Astrocyte (in vitro differentiated cells and primary cell): ENCODE data around the gene MYCBPAP. TPM values are rescaled to one million over a fixed set of nuclear protein-coding genes. Genes with fewer than 3 reads are reported as not detected.

Source experiments
- DNase-seq: peaks from one replicate; pipeline ENCODE4 v3.0.0-alpha.2; 2010; ENCODE audit warnings: low read depth
- FAIRE-seq: peaks from 2 replicates; lab custom pipeline; 2011; peaks lifted over from hg19 to GRCh38; lab: Jason Lieb, UNC
- H2AFZ ChIP-seq: 2 replicates; pipeline ENCODE4 v1.6.0; 2012; ENCODE audit warnings: low read depth, low read length, inconsistent platforms
- H3K27ac ChIP-seq: 2 replicates; pipeline ENCODE4 v1.5.1; 2011; ENCODE audit warnings: low read depth, low read length, inconsistent platforms
- H3K27me3 ChIP-seq: 2 replicates; pipeline ENCODE4 v1.6.0; 2011; ENCODE audit warnings: low read length, inconsistent platforms; ENCODE audit not compliant: insufficient read depth
- H3K36me3 ChIP-seq: 2 replicates; pipeline ENCODE4 v1.5.1; 2011; ENCODE audit warnings: low read length, inconsistent platforms; ENCODE audit not compliant: insufficient read depth
- H3K4me1 ChIP-seq: 2 replicates; pipeline ENCODE4 v1.5.1; 2011; ENCODE audit warnings: low read length, inconsistent platforms; ENCODE audit not compliant: insufficient read depth
- H3K4me2 ChIP-seq: 2 replicates; pipeline ENCODE4 v1.6.0; 2012; ENCODE audit warnings: low read length, inconsistent platforms
- H3K4me3 ChIP-seq: 2 replicates; pipeline ENCODE4 v1.5.1; 2011; ENCODE audit warnings: low read depth, mild to moderate bottlenecking, low read length, inconsistent platforms; ENCODE audit not compliant: insufficient read depth
- H3K79me2 ChIP-seq: 2 replicates; pipeline ENCODE4 v1.6.0; 2012; ENCODE audit warnings: mild to moderate bottlenecking, low read length, inconsistent platforms; ENCODE audit not compliant: insufficient read depth
- H3K9ac ChIP-seq: 2 replicates; pipeline ENCODE4 v1.6.0; 2012; ENCODE audit warnings: mild to moderate bottlenecking, low read length, inconsistent platforms
- H3K9me3 ChIP-seq: 2 replicates; pipeline ENCODE4 v1.5.1; 2012; ENCODE audit warnings: low read depth, mild to moderate bottlenecking, low read length, inconsistent platforms; ENCODE audit not compliant: insufficient read depth
- H4K20me1 ChIP-seq: 2 replicates; pipeline ENCODE4 v1.6.0; 2012; ENCODE audit warnings: low read length, inconsistent platforms; ENCODE audit not compliant: insufficient read depth
- H3K27ac Mint-ChIP-seq: one replicate; pipeline ENCODE4 v1.8.0; 2021; ENCODE audit warnings: mild to moderate bottlenecking, mixed read lengths; ENCODE audit not compliant: unreplicated experiment
- H3K27me3 Mint-ChIP-seq: one replicate; pipeline ENCODE4 v1.8.0; 2021; ENCODE audit warnings: low read depth, mixed read lengths; ENCODE audit not compliant: unreplicated experiment
- H3K36me3 Mint-ChIP-seq: one replicate; pipeline ENCODE4 v1.8.0; 2021; ENCODE audit warnings: low read depth, mixed read lengths; ENCODE audit not compliant: unreplicated experiment
- H3K4me1 Mint-ChIP-seq: one replicate; pipeline ENCODE4 v1.8.0; 2021; ENCODE audit warnings: low read depth, mixed read lengths; ENCODE audit not compliant: unreplicated experiment
- H3K4me3 Mint-ChIP-seq: one replicate; pipeline ENCODE4 v1.8.0; 2021; ENCODE audit warnings: mild to moderate bottlenecking, moderate library complexity, mixed read lengths; ENCODE audit not compliant: unreplicated experiment
- H3K9me3 Mint-ChIP-seq: one replicate; pipeline ENCODE4 v1.8.0; 2021; ENCODE audit warnings: mild to moderate bottlenecking, mixed read lengths; ENCODE audit not compliant: unreplicated experiment
- EZH2 ChIP-seq: IDR thresholded peaks from 2 replicates; pipeline ENCODE4 v1.6.1; 2012; ENCODE audit warnings: mild to moderate bottlenecking, low read length, inconsistent platforms; ENCODE audit not compliant: insufficient read depth
- total RNA-seq: library from RNA; stranded (reverse); gene quantifications from 2 replicates; pipeline ENCODE4 v1.2.1, GENCODE V29; 2021
- TF ChIP-seq, protein P1 (sequence below): IDR thresholded peaks from 2 replicates; pipeline ENCODE4 v1.5.1; 2011; ENCODE audit warnings: low read depth, mild to moderate bottlenecking, inconsistent platforms, low read length, moderate library complexity; ENCODE audit not compliant: insufficient read depth

Gene MYCBPAP
- total RNA-seq, 1 donor from 2014 or later = 1.4 TPM

DNA sequence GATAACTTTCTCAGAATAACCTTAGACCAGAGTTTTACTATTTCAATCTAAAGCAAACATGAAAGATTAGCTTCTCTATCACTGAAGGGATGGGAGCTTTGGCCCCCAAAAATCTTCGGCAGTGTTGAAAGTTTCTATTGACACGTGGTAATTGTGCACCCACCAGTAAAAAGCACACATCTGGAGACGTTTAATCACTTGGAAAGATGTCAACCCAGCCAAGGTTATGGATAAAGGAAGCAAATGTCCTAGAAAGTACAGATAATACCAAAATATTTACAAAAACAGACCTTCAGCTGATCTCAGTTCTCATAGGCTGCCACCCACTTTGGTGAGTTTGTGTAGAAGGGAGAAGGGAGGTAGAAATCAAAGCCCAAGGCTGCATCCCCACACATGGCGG, 5.3 kb downstream of the MYCBPAP start:
- H3K4me3 Mint-ChIP-seq = no peak overlapping the region

DNA sequence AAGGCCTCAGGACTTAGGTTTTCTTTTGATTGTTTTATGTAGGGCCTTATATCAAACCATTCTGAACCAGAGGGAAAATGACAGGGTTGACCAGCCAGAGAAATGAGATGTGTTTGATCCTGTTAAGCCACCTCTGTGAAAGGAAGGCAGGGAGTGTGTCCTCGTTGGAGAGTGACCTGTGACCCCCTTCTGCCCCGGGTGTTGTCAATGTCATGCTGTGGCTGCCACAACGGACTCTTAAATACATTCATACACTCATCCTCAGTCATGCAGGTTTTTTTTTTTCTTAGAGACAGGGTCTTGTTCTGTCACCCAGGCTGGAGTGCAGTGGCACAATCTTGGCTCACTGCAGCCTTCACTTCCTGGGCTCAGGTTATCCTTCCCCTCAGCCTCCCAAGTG, 6.1 kb downstream of the MYCBPAP start:
- no peak overlapping the region for H3K27ac Mint-ChIP-seq
- no peaks in the 10 kb centered on the region for H3K79me2 ChIP-seq
- no peak for TF ChIP-seq EZH2
- TF ChIP-seq, protein P1, sequence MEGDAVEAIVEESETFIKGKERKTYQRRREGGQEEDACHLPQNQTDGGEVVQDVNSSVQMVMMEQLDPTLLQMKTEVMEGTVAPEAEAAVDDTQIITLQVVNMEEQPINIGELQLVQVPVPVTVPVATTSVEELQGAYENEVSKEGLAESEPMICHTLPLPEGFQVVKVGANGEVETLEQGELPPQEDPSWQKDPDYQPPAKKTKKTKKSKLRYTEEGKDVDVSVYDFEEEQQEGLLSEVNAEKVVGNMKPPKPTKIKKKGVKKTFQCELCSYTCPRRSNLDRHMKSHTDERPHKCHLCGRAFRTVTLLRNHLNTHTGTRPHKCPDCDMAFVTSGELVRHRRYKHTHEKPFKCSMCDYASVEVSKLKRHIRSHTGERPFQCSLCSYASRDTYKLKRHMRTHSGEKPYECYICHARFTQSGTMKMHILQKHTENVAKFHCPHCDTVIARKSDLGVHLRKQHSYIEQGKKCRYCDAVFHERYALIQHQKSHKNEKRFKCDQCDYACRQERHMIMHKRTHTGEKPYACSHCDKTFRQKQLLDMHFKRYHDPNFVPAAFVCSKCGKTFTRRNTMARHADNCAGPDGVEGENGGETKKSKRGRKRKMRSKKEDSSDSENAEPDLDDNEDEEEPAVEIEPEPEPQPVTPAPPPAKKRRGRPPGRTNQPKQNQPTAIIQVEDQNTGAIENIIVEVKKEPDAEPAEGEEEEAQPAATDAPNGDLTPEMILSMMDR = no peak
- H3K27ac ChIP-seq = no peak overlapping the region
- no peaks in the 10 kb centered on the region for H3K36me3 Mint-ChIP-seq
- DNase-seq = no peak
- no peaks in the 10 kb centered on the region for H3K36me3 ChIP-seq
- H3K27me3 Mint-ChIP-seq = peaks cover 6% of the 10 kb centered on the region
- H3K27me3 ChIP-seq = no peaks in the 10 kb centered on the region
- no peaks in the 10 kb centered on the region for H3K4me1 ChIP-seq
- no peaks in the 10 kb centered on the region for H3K9me3 Mint-ChIP-seq
- no peak overlapping the region for H3K4me3 ChIP-seq
- H3K4me1 Mint-ChIP-seq = peaks cover 19% of the 10 kb centered on the region
- no peak for FAIRE-seq
- H3K9me3 ChIP-seq = no peaks in the 10 kb centered on the region
- H3K9ac ChIP-seq = no peak overlapping the region
- H4K20me1 ChIP-seq = no peaks in the 10 kb centered on the region
- H2AFZ ChIP-seq = no peak overlapping the region
- H3K4me3 Mint-ChIP-seq = no peak overlapping the region
- no peak overlapping the region for H3K4me2 ChIP-seq

More for the DNA sequence above, 5.3 kb downstream of the MYCBPAP start:
- Histone ChIP-seq H3K27ac (no peak overlapping the region), H3K79me2 (no peaks in the 10 kb centered on the region), H3K9me3 (no peaks in the 10 kb centered on the region), H3K4me2 (no peak overlapping the region), H3K27me3 (no peaks in the 10 kb centered on the region), H4K20me1 (no peaks in the 10 kb centered on the region), H3K36me3 (no peaks in the 10 kb centered on the region), H3K4me1 (no peaks in the 10 kb centered on the region), H3K4me3 (no peak overlapping the region), H3K9ac (no peak overlapping the region), H2AFZ (no peak overlapping the region)
- peaks cover 6% of the 10 kb centered on the region for H3K27me3 Mint-ChIP-seq
- no peaks in the 10 kb centered on the region for H3K36me3 Mint-ChIP-seq
- FAIRE-seq = no peak
- TF ChIP-seq EZH2 = no peak
- TF ChIP-seq, protein P1 = no peak
- H3K4me1 Mint-ChIP-seq = peaks cover 19% of the 10 kb centered on the region
- H3K9me3 Mint-ChIP-seq = no peaks in the 10 kb centered on the region
- no peak overlapping the region for H3K27ac Mint-ChIP-seq
- no peak for DNase-seq

DNA sequence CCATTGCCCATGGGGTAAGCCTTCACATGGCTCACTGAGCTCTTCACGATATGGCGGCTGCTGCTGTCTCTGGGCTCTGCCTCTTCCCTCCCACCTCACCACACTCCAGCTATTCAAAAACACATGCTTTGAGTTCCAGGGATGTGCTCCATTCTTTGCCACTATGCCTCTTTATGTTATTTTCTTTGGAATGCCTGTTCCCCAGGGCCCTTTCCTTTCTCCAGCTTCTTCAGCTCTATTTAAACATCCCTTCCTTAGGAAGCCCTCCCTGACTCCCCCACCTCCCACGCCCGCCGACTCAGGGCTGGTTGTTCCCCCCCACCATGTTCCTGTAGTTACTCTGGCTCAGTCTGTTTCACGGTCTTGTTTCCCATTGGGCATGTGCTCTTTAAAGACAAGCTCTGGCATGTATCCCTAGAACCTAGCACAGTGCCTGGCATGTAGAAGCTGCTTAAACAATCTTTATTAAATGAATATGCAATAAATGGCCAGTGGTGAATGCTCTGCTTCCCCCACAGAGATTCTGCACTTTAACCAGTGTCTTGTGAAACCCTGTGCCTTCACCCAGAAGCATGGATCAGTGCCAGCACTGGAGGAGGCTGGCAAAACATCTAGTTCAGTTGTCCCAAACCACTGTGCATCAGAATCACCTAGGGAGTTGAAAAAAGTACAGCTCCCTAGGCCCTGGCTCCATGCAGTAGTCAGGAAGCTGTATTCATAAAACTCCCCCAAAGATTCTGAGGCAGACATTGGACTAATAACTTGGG, 6.9 kb downstream of the MYCBPAP start:
- H3K9me3 ChIP-seq = no peaks in the 10 kb centered on the region
- H3K36me3 ChIP-seq = no peaks in the 10 kb centered on the region
- H3K4me1 ChIP-seq = no peaks in the 10 kb centered on the region
- no peak overlapping the region for H3K4me3 Mint-ChIP-seq
- H3K4me2 ChIP-seq = no peak overlapping the region
- FAIRE-seq = no peak
- no peak for TF ChIP-seq EZH2
- TF ChIP-seq, protein P1 = no peak
- no peaks in the 10 kb centered on the region for H3K36me3 Mint-ChIP-seq
- H3K9ac ChIP-seq = no peak overlapping the region
- no peaks in the 10 kb centered on the region for H3K79me2 ChIP-seq
- no peak overlapping the region for H3K4me3 ChIP-seq
- DNase-seq = peak; percentile 12
- no peaks in the 10 kb centered on the region for H4K20me1 ChIP-seq
- H2AFZ ChIP-seq = peak overlapping the region; percentile 24
- H3K4me1 Mint-ChIP-seq = peaks cover 19% of the 10 kb centered on the region
- H3K27ac ChIP-seq = no peak overlapping the region
- peaks cover 6% of the 10 kb centered on the region for H3K27me3 Mint-ChIP-seq
- no peaks in the 10 kb centered on the region for H3K27me3 ChIP-seq
- H3K9me3 Mint-ChIP-seq = no peaks in the 10 kb centered on the region
- peak overlapping the region; percentile 36 for H3K27ac Mint-ChIP-seq
